H1 (cell line): ENCODE data around the gene GULP1.

Source experiments
- CHD2 ChIP-seq: IDR thresholded peaks from 2 replicates; pipeline ENCODE4 v1.6.1; 2012; ENCODE audit warnings: low read length, improper control_type of control experiment
- CTCF ChIP-seq, 3 experiments: IDR thresholded peaks; 1 replicate in 2 of 3; 2 replicates in 1 of 3; pipeline versions ENCODE4 v1.5.1 to v1.6.1; 2011; ENCODE audit warnings: low read length in 3 of 3, mild to moderate bottlenecking in 3 of 3, inconsistent platforms in 2 of 3, low read depth in 1 of 3, moderate library complexity in 1 of 3; ENCODE audit not compliant: insufficient read depth in 1 of 3; ENCODE audit errors: control extremely low read depth in 1 of 3
- TAF1 ChIP-seq: IDR thresholded peaks from 2 replicates; pipeline ENCODE4 v1.6.1; 2011; ENCODE audit warnings: mild to moderate bottlenecking, low read depth, low read length
- TBP ChIP-seq: IDR thresholded peaks from 2 replicates; pipeline ENCODE4 v1.6.1; 2011; ENCODE audit warnings: low read depth, low read length, improper control_type of control experiment

GRCh38 chr2:188571543-188572303 lies 280.0 kb downstream of the GULP1 start:
- TF ChIP-seq TAF1 (no peak), CTCF (IDR thresholded peaks at IDR 0.05; ENCODE audit: control extremely low read depth in 1 of 3, insufficient read depth in 1 of 3, low read depth in 1 of 3, low read length in 3 of 3) (no peak), TBP (no peak), CHD2 (no peak)
